Astrocyte (in vitro differentiated cells and primary cell): ENCODE data around the gene ZIC1. TPM values are rescaled to one million over a fixed set of nuclear protein-coding genes. Genes with fewer than 3 reads are reported as not detected.

ENCODE experiments used
- DNase-seq: peaks from one replicate; pipeline ENCODE4 v3.0.0-alpha.2; 2010; ENCODE audit warnings: low read depth
- FAIRE-seq: peaks from 2 replicates; lab custom pipeline; 2011; peaks lifted over from hg19 to GRCh38; lab: Jason Lieb, UNC
- H2AFZ ChIP-seq: 2 replicates; pipeline ENCODE4 v1.6.0; 2012; ENCODE audit warnings: low read depth, low read length, inconsistent platforms
- H3K27ac ChIP-seq: 2 replicates; pipeline ENCODE4 v1.5.1; 2011; ENCODE audit warnings: low read depth, low read length, inconsistent platforms
- H3K27me3 ChIP-seq: 2 replicates; pipeline ENCODE4 v1.6.0; 2011; ENCODE audit warnings: low read length, inconsistent platforms; ENCODE audit not compliant: insufficient read depth
- H3K36me3 ChIP-seq: 2 replicates; pipeline ENCODE4 v1.5.1; 2011; ENCODE audit warnings: low read length, inconsistent platforms; ENCODE audit not compliant: insufficient read depth
- H3K4me1 ChIP-seq: 2 replicates; pipeline ENCODE4 v1.5.1; 2011; ENCODE audit warnings: low read length, inconsistent platforms; ENCODE audit not compliant: insufficient read depth
- H3K4me2 ChIP-seq: 2 replicates; pipeline ENCODE4 v1.6.0; 2012; ENCODE audit warnings: low read length, inconsistent platforms
- H3K4me3 ChIP-seq: 2 replicates; pipeline ENCODE4 v1.5.1; 2011; ENCODE audit warnings: low read depth, mild to moderate bottlenecking, low read length, inconsistent platforms; ENCODE audit not compliant: insufficient read depth
- H3K79me2 ChIP-seq: 2 replicates; pipeline ENCODE4 v1.6.0; 2012; ENCODE audit warnings: mild to moderate bottlenecking, low read length, inconsistent platforms; ENCODE audit not compliant: insufficient read depth
- H3K9ac ChIP-seq: 2 replicates; pipeline ENCODE4 v1.6.0; 2012; ENCODE audit warnings: mild to moderate bottlenecking, low read length, inconsistent platforms
- H3K9me3 ChIP-seq: 2 replicates; pipeline ENCODE4 v1.5.1; 2012; ENCODE audit warnings: low read depth, mild to moderate bottlenecking, low read length, inconsistent platforms; ENCODE audit not compliant: insufficient read depth
- H4K20me1 ChIP-seq: 2 replicates; pipeline ENCODE4 v1.6.0; 2012; ENCODE audit warnings: low read length, inconsistent platforms; ENCODE audit not compliant: insufficient read depth
- H3K27ac Mint-ChIP-seq: one replicate; pipeline ENCODE4 v1.8.0; 2021; ENCODE audit warnings: mild to moderate bottlenecking, mixed read lengths; ENCODE audit not compliant: unreplicated experiment
- H3K27me3 Mint-ChIP-seq: one replicate; pipeline ENCODE4 v1.8.0; 2021; ENCODE audit warnings: low read depth, mixed read lengths; ENCODE audit not compliant: unreplicated experiment
- H3K36me3 Mint-ChIP-seq: one replicate; pipeline ENCODE4 v1.8.0; 2021; ENCODE audit warnings: low read depth, mixed read lengths; ENCODE audit not compliant: unreplicated experiment
- H3K4me1 Mint-ChIP-seq: one replicate; pipeline ENCODE4 v1.8.0; 2021; ENCODE audit warnings: low read depth, mixed read lengths; ENCODE audit not compliant: unreplicated experiment
- H3K4me3 Mint-ChIP-seq: one replicate; pipeline ENCODE4 v1.8.0; 2021; ENCODE audit warnings: mild to moderate bottlenecking, moderate library complexity, mixed read lengths; ENCODE audit not compliant: unreplicated experiment
- H3K9me3 Mint-ChIP-seq: one replicate; pipeline ENCODE4 v1.8.0; 2021; ENCODE audit warnings: mild to moderate bottlenecking, mixed read lengths; ENCODE audit not compliant: unreplicated experiment
- EZH2 ChIP-seq: IDR thresholded peaks from 2 replicates; pipeline ENCODE4 v1.6.1; 2012; ENCODE audit warnings: mild to moderate bottlenecking, low read length, inconsistent platforms; ENCODE audit not compliant: insufficient read depth
- total RNA-seq: library from RNA; stranded (reverse); gene quantifications from 2 replicates; pipeline ENCODE4 v1.2.1, GENCODE V29; 2021
- TF ChIP-seq, protein P1 (sequence below): IDR thresholded peaks from 2 replicates; pipeline ENCODE4 v1.5.1; 2011; ENCODE audit warnings: low read depth, mild to moderate bottlenecking, inconsistent platforms, low read length, moderate library complexity; ENCODE audit not compliant: insufficient read depth

Gene ZIC1
- total RNA-seq, 1 donor from 2014 or later: 0.30 TPM

DNA sequence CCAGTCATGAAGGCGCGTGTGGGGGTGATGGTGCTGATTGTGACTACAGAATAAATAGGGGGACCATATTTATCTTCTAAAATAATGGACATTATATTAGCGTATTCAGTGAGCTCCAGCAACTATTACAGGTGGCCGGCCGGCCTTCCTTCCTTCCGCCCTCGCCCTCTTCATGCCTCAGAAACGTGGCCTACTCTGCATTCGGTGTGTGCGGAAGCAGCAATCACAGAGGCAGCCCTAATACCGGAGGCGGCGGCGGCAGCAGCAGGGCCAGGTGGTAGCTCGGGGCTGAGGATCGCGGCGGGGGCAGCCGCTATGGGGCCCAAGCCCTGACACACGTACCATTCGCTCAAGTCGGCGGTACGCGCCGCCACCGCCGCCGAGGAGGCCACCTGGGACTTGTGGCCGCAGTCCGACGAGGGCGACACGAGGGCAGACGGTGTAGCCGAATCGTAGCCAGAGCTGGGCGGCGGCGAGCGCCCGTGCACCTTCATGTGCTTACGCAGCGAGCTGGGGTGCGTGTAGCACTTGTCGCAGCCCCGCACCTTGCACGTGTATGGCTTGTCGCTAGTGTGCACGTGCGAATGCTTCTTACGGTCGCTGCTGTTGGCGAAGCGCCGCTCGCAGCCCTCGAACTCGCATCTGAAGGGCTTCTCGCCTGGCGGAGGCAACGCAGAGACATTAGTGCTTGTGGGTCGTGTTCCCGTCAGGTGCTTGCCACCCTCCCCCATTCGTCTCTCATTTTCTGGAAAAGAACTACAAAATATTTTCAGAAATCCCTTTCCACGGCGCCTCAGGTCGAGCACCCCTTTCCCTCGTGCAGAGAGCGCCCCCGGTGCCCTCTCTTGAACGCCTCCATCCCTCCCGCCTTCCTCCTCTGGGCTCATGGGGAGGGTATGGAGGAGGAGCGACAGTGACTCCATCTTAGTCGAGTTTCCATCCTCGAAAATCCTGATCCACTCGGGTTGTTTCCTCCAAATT is 18.3 kb upstream of the ZIC1 start:
- peak; percentile 71 for TF ChIP-seq EZH2
- TF ChIP-seq, protein P1, sequence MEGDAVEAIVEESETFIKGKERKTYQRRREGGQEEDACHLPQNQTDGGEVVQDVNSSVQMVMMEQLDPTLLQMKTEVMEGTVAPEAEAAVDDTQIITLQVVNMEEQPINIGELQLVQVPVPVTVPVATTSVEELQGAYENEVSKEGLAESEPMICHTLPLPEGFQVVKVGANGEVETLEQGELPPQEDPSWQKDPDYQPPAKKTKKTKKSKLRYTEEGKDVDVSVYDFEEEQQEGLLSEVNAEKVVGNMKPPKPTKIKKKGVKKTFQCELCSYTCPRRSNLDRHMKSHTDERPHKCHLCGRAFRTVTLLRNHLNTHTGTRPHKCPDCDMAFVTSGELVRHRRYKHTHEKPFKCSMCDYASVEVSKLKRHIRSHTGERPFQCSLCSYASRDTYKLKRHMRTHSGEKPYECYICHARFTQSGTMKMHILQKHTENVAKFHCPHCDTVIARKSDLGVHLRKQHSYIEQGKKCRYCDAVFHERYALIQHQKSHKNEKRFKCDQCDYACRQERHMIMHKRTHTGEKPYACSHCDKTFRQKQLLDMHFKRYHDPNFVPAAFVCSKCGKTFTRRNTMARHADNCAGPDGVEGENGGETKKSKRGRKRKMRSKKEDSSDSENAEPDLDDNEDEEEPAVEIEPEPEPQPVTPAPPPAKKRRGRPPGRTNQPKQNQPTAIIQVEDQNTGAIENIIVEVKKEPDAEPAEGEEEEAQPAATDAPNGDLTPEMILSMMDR: no peak
- Histone ChIP-seq H3K9me3 (peaks cover 7% of the 10 kb centered on the region), H3K27me3 (peaks cover 57% of the 10 kb centered on the region), H3K4me2 (peak overlapping the region; percentile 85), H3K27ac (no peak overlapping the region), H3K4me3 (no peak overlapping the region), H3K79me2 (peaks cover 29% of the 10 kb centered on the region), H3K9ac (no peak overlapping the region), H3K4me1 (peaks cover 19% of the 10 kb centered on the region), H3K36me3 (no peaks in the 10 kb centered on the region), H4K20me1 (no peaks in the 10 kb centered on the region), H2AFZ (peak overlapping the region; percentile 44)
- H3K36me3 Mint-ChIP-seq: no peaks in the 10 kb centered on the region
- DNase-seq (no peak), FAIRE-seq (no peak)
- H3K27me3 Mint-ChIP-seq: peaks cover 90% of the 10 kb centered on the region
- no peak overlapping the region for H3K4me3 Mint-ChIP-seq
- peak overlapping the region; percentile 78 for H3K27ac Mint-ChIP-seq
- peaks cover 31% of the 10 kb centered on the region for H3K9me3 Mint-ChIP-seq
- H3K4me1 Mint-ChIP-seq: no peaks in the 10 kb centered on the region

GRCh38 chr3:147391781-147392624 is 17.2 kb upstream of the ZIC1 start:
- Histone ChIP-seq H2AFZ (peak overlapping the region; percentile 71), H3K79me2 (peaks cover 38% of the 10 kb centered on the region), H3K27ac (peak overlapping the region; percentile 69), H3K36me3 (no peaks in the 10 kb centered on the region), H4K20me1 (no peaks in the 10 kb centered on the region), H3K9ac (peak overlapping the region; percentile 94), H3K4me2 (peak overlapping the region; percentile 85), H3K4me3 (peak overlapping the region; percentile 71), H3K4me1 (peaks cover 28% of the 10 kb centered on the region), H3K27me3 (peaks cover 50% of the 10 kb centered on the region), H3K9me3 (peaks cover 7% of the 10 kb centered on the region)
- Mint-ChIP-seq H3K36me3 (no peaks in the 10 kb centered on the region), H3K4me3 (peak overlapping the region; percentile 79), H3K9me3 (peaks cover 27% of the 10 kb centered on the region), H3K27me3 (peaks cover 86% of the 10 kb centered on the region), H3K27ac (peak overlapping the region; percentile 69), H3K4me1 (no peaks in the 10 kb centered on the region)
- TF ChIP-seq EZH2: peak; percentile 12
- TF ChIP-seq, protein P1: no peak
- FAIRE-seq (no peak), DNase-seq (no peak)
